CD1c-positive myeloid dendritic cell (primary cell): Measurements from ENCODE around the gene C9orf152.

Experiments
- DNase-seq: peaks from one replicate; pipeline ENCODE4 v3.0.0-alpha.2; 2016; ENCODE audit errors: extremely low spot score

The C9orf152 gene

DNA sequence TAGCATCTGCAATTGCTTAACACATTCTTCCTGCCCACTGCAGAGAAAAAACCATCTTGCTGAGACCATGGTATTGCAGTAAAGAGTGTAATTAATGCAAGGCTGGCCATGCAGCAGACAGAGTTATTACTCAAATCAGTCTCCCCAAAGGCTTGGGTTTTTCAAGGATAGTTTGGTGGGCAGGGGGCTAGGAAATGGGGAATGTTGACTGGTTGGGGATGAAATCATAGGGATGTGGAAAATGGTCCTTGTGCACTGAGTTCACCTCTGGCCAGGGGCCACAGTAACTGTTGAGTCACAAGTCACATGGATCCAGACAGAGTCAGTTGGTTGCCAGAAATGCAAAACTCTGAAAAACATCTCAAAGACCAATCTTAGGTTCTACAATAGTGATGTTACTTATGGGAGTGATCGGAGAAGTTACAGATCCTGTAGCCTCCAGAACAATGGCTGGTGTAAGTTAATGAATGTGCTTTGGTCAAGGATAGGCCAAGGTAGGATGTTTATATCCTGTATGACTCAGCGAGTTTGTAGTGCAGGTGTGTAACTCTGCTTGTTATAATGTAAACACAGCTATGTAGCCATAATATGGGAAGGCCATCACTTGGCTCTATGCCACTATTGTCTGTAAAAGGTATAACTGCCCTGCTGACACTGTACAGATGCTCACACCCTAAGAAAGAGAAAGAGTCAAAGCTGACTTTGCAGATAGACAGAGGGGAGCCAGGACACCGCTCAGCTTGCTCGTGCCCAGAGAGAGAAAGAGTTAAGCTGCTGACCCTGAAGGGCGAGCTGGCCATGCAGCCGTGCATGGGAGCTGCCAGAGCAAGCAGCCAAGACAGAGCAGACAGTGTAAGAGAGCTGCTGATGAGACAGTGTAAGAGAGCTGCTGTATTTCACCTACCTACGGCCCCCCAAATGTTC, 27.2 kb downstream of the C9orf152 start:
- no peak for DNase-seq

DNA sequence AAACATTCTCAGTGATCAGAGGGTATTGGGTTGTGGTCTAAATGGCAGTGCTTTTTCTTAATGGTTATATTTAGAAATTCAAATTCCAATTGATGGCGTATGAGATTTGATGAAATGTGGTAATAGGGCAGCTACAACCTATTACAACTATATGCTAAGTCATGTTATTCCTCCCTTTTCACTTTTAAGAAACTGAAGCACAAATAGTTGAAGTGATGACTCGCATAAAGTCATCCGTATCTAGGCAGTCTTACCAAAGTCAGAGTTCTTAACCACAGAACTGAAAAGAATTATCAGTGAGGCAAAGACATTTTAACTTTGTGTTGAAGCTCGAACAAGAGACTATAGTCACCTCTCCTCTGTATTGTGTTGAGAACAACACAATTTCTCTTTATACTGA, 28.2 kb downstream of the C9orf152 start:
- DNase-seq, result no peak

DNA sequence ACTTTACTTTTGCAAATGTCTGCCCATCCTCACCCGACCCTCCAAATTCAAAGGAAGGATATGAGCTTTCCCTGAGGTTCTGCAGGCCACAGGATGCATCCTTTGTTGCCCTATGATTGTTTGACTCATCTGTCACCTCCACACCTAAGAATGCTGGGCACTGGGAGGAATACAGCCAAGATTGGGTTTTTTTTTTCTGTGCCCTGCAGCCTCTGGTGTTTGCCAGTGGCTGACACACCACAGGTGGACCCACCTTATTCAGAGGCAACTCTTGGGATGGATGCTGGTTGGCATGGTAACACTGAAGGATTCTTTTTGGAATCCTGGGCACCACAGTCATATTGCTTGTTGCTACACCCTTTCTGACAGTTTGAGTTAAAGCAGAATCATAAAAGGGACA, 29.7 kb downstream of the C9orf152 start:
- no peak for DNase-seq

DNA sequence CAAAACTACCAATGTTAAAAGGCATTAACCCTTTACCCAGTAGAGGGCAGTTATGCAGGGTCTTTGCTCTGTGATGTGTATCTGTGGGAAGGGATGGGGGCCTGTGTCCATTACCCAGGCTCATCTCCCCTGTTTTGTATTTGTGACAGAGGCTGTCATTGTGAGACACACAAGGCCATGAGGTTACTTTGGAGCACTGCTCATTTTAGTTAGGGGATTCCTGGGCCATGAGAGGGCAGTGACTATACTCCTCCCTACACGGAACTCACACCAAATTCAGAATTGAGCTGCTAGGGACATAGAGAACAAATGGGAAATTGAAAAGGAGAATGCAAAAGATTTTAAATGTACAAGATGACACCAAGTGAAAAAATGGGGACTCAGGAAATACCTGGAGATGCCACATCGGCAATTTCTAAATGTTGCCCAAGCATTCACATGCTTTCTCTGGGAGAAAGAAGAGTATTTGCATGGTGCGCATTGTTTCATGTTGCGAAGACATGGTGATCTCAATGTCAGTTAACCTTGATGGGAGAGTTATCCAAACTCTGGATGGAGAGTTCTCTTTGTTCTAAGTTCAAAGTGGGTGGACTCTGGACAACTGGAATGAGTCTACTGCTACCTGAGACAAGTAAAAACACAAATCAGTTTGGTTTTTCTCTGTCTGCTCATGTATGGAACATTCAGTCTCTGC, 32.5 kb downstream of the C9orf152 start:
- DNase-seq, result no peak

DNA sequence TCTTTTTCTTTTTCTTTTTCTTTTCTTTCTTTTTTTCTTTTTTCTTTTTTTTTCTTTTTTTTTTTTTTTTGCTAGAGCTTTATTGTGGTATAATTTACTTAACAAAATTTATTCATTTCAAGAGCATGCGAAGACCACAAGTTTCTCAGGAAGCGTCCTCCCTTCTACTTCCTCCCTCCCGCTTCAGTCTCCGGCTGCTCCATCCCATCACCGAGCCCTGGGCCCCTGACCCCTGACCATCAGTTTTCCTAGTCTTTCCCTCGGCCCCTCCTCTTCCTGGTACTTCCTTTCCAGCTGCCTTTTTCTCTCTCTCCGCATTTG, 34.7 kb downstream of the C9orf152 start:
- peak; percentile 14 for DNase-seq

DNA sequence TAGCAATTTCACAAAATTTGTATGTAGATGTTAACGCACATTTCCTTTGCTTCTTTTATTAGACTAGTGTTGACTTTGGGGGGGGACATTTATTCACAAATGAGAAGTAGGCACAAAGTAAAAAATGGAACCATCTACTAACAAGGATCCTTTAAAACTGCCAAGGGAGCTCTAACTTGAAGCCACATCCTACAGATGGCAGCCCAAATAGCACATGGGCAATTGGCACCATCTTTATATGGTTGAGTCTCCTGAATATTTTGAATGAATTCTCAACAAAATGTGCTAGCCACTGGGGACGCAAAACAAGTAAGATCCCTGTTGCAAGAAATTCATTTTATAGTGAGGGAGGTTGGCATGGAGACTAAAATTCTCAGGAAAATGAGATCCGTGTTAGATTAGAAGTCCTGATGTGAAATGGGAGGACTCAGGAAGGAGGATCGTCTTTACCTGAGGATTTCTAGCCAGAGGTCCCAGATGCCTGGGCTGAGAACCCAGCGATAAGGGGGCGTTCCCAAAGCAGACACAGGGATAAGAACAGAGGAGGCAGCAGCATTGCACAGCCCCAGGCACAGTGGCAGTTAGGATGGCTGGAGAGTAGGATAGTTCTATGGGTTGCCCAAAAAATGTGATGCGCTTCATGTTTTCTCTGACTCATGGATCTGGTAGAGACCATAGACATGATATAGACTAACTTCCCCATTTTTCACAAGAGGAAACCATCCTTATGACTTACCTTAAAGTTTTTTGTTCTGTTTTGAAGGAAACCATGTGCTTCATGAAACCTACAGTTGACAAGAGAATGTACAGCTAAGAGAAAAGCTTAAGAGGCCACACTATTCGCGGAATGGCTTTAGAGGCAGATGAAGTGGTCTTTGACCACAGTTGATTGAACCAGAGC, 37.4 kb downstream of the C9orf152 start:
- DNase-seq, result no peak

DNA sequence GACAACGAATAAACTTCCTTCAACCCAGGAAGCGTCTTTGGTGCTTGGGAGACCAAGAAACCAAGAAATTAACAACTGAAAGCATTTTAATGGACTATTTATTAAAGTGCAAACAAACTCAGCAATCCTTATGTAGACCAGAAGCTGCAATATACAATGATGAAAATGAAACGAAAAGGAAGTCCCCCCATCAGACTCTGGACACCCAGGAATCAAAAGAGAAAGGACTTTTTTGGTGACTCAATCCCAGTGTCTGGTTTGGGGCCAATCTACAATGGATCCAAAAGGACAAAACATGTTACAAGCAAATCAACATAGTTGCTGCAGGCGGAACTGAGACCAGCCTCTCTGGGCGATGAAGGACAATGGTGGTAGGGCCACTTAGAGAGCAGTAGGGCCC, 39.5 kb downstream of the C9orf152 start:
- no peak for DNase-seq

DNA sequence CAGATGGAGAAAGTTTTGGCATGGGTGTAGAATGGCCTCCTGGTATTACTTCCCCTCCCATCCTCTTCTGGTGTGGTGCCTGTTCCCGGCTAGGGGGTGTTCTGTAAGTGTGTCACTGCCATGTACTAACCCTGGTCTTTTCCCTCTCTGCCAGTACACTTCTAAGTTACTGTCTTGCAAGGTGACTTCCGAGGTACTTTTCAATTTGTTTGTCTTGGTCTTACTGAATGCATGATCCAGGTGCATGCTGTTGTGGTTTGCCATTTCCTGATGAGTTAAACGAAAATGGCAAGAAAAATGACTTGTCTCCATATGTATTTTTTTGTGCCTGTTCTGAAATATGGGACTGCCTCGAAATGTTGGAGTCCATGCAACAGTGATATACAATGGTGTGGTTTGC, 46.0 kb downstream of the C9orf152 start:
- DNase-seq, result no peak

DNA sequence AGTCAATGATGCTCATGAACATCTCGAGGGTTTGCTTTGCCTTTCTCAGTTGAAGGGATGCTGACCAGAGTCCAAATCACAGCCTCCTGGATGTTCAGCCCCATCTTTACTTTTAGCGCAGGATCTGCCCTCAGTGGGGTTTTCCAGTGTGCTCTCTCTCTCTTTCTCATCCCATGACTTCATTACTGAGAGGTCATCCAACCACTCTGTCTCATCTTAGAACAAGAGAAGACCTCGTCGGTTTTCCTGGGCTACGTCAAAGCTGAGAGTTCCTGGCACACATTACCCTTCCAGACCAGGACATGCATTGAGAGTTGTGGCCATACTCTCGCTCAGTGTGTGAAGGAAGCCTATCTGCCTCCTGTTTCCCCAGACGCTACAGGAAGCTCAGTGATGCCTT, 47.3 kb downstream of the C9orf152 start:
- no peak for DNase-seq

DNA sequence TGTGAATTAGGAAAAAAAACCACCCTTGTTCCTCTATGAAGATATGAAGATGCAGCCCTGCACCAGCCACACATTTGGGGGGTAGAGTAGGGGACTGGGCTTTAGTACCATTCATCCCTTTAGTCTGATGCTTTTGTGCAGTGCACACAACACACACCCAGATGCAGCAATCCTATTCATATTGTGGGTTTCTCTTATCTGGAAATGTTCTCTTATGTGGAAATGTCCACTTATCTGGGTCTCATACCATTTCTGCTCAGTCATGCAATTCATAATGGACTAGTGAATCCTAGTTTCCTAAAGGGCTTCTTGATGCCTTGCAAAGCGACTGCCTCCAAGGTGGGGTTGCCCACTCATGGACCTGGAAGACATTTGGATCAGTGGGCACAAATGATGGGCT, 47.8 kb downstream of the C9orf152 start:
- no peak for DNase-seq

DNA sequence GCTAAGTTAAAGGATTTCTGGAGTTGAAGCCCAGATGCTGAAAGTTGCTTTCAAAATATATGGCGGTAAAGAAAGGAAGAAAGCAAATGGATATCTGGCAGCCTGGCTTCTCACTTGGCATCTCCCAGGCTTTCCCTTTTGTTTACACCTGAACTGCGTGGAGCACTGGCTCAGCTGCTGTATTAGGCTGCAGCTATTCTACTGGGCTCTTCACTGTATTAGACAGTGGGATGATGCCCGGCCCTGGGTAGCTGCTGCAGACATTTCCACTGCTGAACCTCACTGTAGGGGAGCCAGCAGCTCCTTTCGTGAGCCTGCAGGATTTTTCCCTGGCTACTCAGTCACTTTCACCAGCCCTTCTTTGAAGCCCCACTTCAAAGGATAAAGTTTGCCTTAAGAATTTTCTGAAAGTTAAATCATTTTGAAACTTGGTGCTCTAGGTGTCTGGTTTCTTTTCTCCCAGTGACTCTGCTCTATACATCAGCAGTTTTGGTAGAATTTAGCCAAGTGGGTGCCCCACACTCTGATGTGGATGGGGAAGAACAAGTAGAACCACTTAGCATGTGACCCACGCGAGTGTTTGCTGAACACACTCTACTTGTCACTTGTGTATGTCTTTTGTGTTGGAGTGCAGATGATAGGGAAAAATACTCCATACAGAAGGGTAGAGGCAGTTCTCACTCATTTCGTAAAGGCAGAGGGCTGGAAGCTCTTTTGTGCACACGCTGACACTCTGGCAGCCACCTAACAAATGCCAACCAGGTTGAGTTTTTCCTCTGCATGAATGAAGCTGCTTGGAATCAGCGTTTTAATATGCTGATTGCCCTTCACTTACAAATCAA, 49.9 kb downstream of the C9orf152 start:
- no peak for DNase-seq

DNA sequence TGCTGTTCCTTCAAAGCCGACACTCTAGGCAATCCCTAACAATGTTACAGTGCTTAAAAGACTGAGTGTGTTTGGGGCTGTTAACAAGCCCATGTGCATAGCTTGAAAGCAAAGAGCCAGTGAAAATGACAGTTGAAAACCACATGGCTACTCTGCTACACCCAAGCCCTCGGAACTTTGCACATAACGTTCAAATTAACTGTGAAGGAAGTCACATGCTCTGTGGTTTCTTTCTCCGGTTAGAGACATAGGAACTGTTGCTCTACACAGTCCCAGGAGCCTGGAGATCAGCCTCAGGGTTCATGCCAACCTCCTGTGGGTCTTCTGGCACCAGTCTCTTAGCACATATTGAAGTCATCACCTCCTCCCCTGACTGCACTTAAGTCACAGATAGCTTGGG, 51.1 kb downstream of the C9orf152 start:
- peak; percentile 54 for DNase-seq

DNA sequence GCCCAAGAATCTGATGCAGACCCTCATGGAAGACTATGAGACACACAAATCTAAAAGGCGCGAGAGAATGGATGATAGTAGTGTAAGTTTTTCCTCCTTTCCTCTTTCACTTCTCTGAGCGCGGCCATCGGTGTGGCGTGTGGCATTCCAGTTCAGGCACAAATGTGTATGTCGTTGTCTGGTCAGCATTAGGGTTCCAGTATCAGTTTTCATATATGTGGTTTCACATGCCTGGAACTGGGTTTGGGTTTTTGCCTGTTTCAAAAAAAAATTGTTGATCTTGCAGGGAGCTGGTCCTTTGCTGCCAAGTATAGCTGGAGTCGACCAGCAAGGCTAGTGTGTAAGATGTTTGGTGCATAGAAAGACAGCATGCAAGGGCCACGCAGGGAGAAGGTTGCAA, 51.5 kb downstream of the C9orf152 start:
- no peak for DNase-seq

DNA sequence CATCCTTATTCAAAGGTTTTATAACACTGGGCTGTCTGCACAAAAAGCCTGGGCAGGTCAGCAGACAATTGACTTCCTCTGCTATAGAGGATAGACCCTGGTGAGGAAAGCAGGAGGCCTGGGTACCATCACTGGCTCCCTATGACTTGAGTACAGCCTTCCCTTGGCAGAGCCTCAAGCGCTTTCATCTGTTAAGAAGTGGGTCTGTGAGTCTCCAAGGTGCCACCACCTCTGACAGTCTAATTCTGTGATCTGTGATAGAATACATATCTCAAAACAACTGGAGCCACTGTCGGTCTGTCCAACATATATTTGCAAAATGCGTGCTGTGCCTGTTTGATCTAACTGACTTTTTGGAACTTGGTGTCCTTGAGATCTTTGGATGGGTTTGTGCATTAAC, 52.2 kb downstream of the C9orf152 start:
- DNase-seq, result no peak

DNA sequence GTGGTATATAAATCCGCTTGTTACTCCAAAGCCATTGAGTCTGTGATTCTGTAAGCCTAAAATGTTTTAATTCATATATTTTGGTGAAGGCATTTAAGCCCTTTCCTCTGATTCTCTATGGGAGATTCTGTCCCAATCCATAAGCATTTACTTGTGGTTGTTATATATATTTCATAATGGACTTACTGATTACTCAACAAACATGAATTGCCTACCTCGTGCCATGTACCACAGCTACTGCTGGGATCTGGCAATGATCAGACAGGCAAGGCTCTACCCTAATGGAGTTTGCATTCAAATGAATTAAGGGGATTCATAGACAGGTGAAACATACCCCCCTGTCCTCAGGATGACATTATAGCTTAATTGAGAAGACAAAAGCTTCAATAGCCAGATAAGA, 54.5 kb downstream of the C9orf152 start:
- no peak for DNase-seq

DNA sequence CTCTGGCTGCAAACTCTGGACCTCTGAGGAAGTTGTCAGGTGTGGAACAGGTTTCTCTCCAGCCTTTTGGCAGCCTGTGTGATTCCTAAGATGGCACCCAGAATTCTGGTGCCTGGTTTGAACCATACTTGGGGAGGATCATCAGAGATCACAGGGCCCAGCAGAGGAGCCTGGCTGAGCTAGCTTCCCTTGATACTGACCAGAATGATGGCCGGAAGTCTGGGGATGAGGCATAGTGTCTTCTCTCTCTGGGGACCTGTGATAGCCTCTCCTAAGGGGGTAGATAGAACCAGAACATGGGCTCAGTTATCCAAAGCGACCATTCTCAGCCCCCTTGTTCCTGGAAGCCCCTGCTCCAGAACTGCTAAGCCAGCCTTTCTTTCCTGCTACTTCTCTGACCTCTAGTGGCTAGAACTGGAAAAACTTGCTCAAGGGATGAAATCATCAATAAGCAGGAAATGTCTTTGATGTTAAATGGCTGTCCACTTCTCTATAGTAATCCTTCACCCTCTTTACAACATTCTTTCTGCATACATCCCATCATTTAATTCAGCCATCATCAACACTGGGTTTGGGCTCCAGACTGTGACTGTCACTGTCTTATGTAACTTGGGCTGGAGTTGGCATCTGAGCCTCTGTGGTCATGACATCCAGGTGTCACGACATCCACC, 55.1 kb downstream of the C9orf152 start:
- DNase-seq, result peak; percentile 52
